NCI-H146 (cell line): Measurements from ENCODE around the gene KCND3.
A peak's percentile ranks its signal among the peaks of the same experiment; 100 is the strongest.
"Not testable (repeated sequence)": the region's sequence is repeated elsewhere in the genome, so short reads cannot be mapped to it uniquely, and the experiment has no call there.

ENCODE experiments used
- DNase-seq: peaks from one replicate; lab custom pipeline; 2025; lab: John Stamatoyannopoulos, UW

The KCND3 gene

DNA sequence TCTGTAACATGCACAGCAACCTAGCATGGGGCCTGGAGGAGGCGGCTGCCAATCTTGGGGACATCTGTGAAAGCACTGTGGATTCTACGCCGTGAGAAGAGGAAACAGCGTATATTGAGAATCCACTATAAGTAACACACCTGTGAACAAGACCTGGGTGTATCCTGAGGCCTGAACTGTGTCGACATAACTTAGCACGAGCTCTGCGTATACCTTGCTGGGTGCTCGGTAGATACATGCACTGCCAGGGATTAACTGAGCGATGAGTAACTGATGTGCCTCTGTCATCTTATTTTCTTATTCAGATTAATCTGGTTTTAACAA lies 175.2 kb downstream of the KCND3 start:
- DNase-seq, result no peak

DNA sequence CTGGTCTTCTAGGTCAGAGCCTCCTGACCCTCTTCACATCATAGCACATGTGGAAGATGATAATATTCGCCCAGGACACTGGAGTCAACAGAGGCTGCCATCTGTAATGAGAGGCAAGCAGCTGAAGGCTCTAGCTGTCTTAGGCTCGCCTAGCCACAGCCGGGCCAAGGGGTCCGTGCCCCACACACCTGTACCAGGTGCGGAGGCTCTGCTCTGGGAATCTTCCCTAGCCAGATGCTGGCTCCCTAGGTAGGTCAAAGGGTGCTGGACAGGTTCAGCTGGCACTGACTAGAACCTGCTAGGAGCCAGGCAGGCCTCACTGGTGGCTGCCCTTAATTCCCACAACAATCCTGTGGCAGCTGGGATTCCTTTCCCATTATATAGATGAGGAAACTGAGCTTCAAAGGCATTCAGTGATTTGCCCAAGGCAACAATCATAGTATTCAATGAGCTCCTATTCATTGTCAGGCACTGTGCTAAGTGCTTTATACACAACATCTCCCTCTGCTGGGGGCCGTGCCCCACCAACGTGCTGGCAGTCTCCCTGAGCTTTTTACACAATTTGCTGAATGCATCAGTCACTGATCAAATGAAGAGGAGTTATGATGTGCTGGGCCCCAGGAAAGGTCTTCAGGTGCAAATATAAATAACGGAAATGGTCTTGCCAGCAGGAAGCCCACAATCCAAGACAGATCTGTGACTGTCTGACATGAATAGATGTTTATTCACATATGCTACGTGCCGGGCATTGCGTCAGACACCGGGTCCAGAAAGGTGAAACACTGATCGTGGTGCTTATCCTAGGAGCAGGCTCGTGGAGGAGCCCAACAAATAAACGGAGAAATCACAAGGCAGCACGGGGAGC lies 175.8 kb downstream of the KCND3 start:
- peak; percentile 37 for DNase-seq

- no peak for DNase-seq
These were observed 177.2 kb downstream of the KCND3 start for GRCh38 chr1:111812306-111812705.

DNA sequence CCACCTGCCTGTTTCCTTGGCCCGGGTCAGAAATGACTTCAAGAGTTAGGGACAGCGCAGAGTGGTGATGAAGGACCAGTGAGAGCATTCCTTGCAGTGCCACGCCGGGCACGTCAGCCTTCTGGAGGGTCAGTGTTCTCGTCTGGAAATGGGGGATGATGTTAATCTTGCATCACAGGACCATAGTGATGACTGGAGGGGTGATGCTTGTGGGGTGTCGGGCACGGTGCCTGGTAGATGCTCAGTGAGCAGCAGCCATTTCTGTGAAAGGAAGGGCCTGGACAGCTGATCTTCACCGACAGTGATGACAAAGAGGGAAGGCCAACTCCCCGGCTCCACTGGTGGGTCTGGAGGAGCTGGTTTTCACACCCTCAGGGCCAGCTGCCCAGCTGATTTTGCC lies 177.6 kb downstream of the KCND3 start:
- no peak for DNase-seq

GRCh38 chr1:111805251-111805650 lies 184.2 kb downstream of the KCND3 start:
- DNase-seq, result no peak

- peak; percentile 68 for DNase-seq
These were observed 184.7 kb downstream of the KCND3 start for GRCh38 chr1:111804776-111805175.

DNA sequence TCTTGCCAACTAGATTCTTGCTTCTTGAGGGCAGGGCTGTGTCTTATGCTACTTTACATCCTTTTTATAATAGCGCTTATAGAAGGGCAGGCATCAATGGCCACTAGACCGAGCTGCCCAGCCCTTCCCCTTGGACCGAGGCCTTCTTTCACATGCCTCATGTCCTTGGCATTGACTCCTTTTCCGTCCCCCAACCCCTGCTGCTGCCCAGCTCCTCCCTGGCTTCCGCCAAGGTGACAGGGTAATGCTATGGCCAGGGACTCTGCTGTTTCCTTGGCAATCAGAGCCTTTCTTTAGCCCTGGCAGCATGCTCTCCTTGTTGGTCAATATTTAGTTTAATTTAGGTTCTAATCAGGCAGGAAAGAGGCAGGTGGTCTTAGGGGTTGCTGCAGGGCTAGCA lies 185.5 kb downstream of the KCND3 start:
- DNase-seq, result peak; percentile 88

DNA sequence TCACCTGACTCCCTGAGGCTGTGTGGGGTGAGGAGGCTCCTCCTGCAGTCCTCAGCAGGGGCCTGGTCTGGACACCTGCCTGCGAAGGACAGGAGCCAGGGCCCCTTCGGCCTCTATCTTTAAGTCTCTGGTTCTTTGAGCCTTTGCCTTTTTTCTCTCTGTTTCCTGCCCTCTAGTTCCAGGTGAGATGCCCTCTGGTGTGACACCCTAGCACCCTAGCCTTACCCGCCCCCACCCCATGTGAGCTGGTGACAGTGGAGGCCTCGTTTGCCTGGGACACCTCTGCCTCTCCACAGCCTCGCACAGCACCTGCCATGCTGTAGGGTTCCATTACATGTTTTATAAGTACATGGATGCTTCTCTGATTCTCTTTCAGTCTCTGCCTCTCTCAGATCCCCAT lies 186.5 kb downstream of the KCND3 start:
- DNase-seq, result peak; percentile 62

DNA sequence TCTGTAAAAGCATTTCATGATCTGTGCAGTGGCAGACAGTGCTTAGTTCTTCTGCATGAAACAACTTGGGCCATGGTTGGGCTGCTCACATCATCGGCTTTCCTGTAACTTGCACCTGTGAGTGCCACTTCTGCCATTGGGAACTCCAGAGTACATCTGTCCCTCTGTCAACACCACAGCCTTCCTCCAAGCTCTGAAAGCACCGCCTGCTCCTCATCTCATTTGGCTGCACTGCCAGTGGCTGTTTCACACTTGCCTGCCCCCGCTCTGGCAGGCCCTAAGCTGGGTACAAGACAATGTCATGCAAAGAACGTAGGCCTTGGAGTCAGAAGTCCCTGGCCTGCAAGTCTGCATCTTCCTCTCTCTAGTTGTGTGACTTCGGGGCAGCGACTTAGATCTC lies 187.4 kb downstream of the KCND3 start:
- DNase-seq, result no peak

GRCh38 chr1:111801071-111801850 lies 188.2 kb downstream of the KCND3 start:
- peak; percentile 34 for DNase-seq

- DNase-seq, result not testable (repeated sequence)
These were observed 189.7 kb downstream of the KCND3 start for GRCh38 chr1:111799722-111800121.

GRCh38 chr1:111798580-111798979 lies 190.9 kb downstream of the KCND3 start:
- DNase-seq, result no peak

- no peak for DNase-seq
These were observed 194.1 kb downstream of the KCND3 start for GRCh38 chr1:111795401-111795800.

DNA sequence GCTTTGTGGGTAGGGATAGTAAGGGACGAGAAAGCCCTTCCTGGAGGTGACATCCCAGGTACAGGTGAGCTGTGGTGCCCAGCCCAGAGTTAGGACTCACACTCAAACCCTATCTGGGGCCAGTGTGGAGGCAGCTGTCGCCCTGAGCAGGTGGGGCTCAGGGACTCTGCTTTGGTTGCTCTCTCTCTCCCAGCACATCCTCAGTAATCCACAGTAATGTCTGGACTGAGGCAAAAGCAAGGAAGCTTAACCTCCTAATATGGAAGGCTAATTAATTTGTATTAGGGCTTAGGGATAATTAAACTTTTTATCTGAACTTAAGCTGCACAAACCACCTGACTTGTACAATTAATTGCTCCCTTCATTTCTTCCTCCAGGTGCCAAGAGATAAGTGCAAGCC lies 195.5 kb downstream of the KCND3 start:
- DNase-seq, result no peak

DNA sequence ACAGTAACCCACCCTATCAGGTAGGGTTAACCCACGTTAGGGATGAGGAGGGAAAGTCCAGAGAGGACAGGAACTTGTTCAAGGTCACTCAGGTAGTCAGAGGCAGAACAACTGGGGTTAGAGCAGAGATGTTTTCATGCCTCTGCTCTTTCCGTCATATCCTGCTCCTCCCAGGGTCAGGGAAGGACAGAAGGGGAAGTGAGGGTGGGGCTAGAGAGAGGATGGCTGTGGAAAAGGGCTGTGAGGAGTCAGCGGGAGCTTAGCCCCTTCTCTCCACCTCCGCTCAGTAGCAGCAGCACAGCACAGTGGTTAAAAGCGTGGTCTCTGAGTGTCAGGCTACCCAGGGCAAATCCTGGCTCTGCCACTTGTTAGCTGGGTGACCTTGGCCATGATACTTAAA lies 197.2 kb downstream of the KCND3 start:
- DNase-seq, result no peak

- DNase-seq, result no peak
These were observed 197.7 kb downstream of the KCND3 start for GRCh38 chr1:111791776-111792175.

GRCh38 chr1:111789666-111790316 lies 199.7 kb downstream of the KCND3 start:
- DNase-seq, result no peak

- DNase-seq, result no peak
These were observed 200.3 kb downstream of the KCND3 start for GRCh38 chr1:111789142-111789541.

DNA sequence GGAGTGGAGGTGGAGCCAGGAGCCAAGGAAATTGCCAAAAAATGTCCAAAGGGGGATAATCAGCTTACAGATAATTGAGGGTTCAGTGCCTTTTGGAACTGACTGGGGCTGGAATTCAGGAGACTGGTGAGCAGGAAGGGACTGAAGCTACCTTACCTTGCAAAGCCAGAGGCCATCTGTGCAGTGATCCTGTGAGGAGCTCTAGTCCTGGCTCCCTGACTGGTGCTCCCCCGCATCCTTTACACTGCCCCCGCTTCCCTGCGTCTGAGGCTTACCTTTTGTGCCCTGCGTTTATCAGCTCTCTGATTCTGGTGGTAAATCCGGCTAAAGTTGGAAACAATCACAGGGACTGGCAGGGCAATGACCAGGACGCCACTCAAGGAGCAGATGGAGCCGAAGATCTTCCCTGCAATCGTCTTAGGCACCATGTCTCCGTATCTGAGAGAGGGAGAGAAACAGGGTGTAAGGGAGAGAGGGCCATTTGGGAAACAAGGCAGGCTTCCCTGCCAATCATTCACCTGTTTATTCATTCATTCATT lies 202.7 kb downstream of the KCND3 start:
- no peak for DNase-seq

GRCh38 chr1:111784273-111784901 lies 205.1 kb downstream of the KCND3 start:
- DNase-seq, result no peak

GRCh38 chr1:111779546-111779945 lies 209.9 kb downstream of the KCND3 start:
- DNase-seq, result no peak

GRCh38 chr1:111778541-111779051 lies 210.9 kb downstream of the KCND3 start:
- DNase-seq, result no peak
